NCI-H524 (cell line): ENCODE data around the gene DYNLRB1.
"Not testable (repeated sequence)": the region's sequence is repeated elsewhere in the genome, so short reads cannot be mapped to it uniquely, and the experiment has no call there.

ENCODE experiments used
- DNase-seq, 2 experiments: peaks; one replicate each; lab custom pipeline; 2025; lab: John Stamatoyannopoulos, UW

The DYNLRB1 gene

DNA sequence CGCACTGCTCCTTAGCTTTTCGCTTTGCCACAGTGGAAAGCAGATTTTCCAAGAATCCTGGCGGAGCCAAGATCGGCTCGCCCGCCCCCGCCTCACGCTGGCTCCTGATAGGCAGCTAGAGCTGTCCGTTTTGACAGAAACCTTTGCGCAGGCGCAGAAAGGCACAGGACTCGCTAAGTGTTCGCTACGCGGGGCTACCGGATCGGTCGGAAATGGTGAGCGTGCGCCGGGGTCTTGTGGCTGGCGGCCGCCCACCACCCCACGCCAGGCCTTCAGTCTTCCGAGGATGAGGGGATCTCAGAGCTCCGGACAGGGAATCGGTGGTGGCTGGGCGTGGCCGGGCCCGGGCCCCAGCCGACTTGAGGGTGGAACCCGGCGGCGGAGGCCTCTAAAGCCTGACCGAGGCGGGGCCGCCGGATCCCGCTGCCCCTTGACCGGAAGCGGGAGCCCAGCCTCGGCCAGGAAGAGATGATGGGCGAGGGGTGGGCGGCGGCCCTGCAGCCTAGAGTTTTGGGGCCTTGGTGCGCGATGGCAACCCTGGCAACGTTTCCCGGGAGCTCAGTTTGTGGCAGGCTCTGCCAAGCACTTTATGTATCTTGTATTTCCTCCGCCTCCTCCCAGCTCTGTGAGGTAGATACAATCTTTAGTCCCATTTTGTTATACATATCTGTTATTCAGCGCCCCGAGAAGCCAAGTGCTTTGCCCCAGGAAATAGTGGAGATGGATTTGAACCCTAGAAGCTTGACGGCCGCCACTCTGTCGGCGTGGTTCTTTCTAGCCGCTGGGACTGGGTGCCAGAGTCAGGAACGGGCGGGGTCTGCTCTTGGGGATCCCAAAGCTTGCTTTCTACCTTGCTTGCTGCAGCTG is at the start of gene DYNLRB1:
TSS of gene DYNLRB1 (plus strand) at position 176 of the 867 bp plus-strand sequence. CDS start at position 213, 37 bp downstream.
- peak; percentile 97 to 98 for DNase-seq

DNA sequence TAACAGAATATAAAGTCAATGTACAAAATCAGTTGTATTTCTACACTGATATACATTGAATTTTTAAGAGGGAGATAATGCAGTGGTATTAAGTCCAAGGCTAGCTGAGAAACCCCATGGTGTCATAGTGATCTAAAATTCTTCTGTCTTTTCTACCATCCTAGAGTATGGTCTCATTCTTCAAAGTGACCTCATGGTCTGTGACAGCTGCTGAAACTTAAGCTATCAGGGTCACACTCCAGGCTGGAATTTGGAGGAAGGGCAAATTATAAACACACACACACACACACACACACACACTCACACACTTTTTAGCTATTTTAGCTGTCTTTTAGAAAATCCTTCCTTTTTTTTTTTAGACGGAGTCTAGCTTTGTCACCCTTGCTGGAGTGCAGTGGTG is 47.3 kb upstream of the DYNLRB1 start:
- DNase-seq, result peak in 1 of 2 experiments; percentile 9

DNA sequence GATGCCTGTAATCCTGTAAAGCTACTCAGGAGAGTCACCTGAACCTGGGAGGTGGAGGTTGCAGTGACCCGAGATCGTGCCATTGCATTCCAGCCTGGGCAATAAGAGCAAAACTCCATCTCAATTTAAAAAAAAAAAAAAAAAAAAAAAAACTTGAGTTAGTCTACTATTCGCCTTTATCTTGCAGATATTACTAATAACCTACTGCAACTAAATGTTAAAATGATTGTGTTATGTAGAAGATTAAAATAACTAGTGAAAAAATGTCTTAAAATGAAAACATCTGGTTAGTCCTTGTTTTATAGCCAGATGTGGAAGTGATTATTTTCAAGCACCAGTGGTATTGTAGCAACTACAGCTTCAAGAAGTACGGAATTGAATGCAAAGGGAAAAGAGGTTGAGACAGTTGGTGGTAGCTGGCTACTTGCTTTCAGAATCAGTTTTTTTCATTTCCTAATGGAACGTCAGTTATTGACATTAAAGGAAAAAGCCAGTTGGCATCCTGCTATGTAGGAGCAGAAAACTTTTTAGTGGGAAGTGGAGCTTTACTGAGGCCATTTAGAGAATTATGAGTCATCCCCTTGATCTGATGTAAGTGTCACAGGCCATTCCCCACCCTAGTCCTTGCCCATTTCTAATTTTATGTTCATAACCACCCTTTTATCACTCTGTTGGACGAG is 43.8 kb upstream of the DYNLRB1 start:
- DNase-seq, result peak in 1 of 2 experiments; percentile 33

DNA sequence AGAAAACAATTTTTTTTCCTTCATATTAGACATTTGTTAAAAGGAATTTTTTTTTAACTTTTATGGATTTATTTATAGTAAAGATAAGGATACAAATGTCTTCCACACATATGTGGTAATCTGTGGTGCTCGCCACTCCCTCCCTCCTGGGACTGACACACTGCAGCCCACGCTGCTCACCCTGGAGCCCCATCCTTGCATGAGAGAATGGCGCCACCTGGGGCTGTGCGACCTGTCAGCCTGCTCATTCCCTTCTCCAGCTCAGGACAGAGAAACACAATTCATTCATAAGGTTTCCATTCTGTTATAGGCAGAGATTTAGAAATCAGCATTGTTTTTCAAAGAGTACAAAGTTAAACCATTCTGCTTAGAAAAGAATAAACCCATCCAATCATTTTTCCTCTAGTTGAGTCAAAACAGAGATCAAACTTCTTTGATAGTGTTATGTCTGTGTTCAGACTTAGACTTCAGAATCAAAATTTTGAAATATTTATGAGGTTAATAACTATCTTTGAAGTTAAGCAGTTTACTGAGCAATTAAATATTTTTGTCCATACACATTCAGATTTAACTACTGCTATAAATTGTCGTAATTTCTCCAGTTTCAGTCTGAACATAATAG is 42.8 kb upstream of the DYNLRB1 start:
- peak; percentile 56 to 85 for DNase-seq

DNA sequence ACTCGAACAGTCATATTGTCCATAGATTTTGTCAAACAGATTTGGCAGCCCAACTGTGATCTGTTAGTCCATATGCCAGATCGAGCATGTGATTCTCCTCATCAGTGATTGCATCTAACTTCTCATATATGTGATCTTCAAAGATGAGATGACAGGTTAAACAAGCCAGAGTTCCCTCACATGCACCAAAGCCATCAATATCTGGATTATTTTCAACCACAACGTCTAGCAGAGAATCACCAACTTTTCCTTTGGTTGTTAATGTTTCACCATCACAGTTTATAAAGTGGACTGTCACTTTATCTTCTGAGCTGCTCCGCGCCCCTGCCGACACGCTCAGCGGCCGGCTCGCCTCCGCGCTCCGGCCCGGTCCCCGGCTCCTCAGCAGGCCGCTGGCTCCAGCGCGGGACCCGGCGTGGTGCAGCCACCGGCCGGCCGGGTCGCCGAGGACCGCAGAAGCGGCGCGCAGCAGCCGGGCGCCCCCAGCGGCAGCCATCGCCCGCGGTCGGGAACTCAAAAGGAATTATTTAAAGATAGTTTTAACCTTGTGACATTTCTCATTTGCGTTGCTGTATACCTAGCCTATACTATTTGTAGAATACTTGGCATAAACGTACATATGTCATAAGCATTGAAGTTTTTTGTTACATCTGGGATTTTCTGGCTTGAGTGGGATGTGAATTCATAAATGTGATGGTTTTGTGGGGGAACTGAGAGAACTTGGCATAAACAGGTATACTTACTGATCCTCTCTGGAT is 40.1 kb upstream of the DYNLRB1 start:
- peak; percentile 5 to 61 for DNase-seq

DNA sequence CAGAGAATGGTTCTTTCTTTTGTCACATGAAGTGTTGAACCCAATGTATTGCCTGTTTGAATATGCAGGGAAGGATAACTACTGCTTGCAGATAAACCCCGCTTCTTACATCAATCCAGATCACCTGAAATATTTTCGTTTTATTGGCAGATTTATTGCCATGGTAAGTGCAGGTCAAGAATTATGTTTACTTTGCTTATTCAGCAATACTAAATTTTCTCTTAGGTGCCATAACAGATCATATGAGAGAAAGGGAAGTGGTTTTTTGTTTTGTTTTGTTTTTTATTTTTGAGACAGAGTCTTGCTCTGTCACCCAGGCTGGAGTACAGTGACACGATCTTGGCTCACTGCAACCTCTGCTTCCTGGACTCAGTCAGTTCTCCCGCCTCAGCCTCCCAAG is 36.6 kb upstream of the DYNLRB1 start:
- DNase-seq, result no peak

DNA sequence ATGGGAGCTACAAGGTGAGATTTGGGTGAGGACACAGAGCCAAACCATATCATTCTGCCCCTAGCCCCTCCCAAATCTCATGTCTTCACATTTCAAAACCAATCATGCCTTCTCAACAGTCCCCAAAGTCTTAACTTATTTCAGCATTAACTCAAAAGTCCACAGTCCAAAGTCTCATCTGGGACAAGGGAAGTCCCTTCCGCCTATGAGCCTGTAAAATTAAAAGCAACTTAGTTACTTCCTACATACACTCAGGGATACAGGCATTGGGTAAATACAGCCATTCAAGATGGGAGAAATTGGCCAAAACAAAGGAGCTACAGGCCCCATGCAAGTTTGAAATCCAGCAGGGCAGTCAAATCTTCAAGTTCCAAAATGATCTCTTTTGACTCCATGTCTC is 34.1 kb upstream of the DYNLRB1 start:
- DNase-seq, result not testable (repeated sequence)

DNA sequence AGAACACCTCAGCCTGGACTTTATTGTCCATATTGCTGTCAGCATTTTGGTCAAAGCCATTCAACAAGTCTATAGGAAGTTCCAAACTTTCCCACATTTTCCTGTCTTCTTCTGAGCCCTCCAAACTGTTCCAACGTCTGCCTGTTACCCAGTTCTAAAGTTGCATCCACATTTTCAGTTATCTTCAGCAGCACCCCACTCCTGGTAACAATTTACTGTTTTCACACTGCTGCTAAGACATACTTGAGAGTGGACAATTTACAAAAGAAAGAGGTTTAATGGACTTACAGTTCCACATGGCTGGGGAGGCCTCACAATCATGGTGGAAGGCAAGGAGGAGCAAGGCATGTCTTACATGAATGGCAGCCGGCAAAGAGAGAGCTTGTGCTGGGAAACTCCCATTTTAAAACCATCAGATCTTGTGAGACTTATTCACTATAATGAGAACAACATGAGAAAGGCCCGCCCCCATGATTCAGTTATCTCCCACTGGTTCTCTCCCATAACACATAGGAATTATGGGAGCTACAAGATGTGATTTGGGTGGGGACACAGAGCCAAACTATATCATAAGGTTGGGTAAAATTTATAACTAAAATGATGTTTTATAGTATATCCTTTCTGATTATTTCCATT is 32.5 kb upstream of the DYNLRB1 start:
- DNase-seq, result not testable (repeated sequence)

DNA sequence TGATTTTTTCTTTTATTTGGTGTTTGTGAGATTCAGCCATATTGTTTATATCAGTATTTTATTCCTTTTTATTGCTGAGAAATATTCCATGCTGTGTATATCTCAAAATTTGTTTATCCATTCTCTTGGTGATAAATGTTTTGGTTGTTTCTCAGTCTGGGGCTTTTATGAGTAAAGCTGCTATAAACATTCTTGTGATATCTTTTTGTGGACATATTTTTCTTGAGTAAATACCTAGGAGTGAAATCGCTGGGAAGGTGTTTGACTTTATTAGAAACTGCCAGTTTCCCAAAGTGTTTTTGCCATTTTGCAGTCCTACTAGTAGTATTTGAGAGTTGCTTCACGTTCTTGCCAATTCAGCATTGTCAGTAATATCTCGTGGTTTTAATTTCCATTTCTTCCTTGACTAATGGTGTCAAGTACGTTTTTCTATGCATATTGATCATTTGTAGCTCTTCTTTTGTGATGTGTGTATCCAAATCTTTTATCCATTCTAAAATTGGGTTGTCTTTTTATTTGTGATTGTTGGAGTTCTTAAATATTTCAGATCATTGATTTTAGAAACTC is 31.1 kb upstream of the DYNLRB1 start:
- DNase-seq, result no peak

DNA sequence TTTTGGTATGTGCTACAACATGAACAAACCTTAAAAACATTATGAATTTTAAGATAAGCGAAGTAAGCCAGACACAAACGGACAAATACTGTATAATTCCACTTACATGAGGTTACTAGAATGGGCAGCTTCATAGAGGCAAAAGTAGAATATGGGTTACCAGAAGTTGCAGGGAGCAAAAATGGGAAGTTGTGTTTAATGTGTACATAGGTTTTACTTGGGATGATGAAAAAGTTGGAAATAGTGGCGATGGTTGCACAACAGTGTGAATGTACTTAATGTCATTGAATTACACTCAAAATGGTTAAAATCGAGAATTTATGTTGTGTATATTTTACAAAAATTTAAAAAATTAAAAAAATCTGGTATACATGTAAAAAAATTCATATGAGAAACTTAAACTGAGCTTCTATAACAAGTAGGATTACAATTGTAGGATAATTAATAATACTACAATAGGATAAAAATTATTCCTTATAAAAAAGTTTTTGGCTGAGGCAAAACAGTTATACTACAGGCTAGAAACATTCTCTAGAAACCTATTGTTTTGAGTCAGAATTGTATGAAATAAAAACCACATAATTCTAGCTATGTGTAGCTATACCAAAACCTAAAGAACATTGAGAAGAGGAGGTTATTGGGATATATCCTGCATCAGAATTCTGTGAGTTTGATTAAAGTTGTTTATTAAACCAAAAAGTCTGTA is 24.8 kb upstream of the DYNLRB1 start:
- DNase-seq, result no peak

DNA sequence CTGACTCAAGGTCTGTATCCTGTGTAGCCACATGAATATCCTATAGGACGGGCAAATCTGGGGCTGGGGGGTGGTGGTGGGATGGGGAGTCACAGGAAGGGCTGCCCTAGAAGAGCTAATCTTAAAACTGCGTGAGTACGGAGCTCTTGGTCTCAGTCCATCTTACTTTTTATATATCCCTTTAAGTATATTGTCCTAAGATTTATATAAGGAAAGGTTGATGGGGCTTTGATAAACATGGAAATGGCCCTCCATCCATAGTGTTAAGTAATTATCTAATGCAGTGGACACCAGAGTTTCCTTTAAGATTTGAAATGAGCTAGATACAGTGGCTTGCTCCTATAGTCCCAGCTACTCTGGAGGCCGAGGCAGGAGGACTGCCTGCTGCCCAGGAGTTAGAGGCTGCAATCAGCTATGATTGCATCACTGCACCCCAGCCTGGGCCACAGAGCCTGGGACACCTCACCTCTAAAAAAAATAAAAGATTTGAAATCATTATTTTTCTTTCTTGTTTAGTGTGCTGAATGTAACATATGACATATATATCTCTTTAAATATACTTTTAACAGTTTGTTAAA is 24.2 kb upstream of the DYNLRB1 start:
- DNase-seq, result no peak

DNA sequence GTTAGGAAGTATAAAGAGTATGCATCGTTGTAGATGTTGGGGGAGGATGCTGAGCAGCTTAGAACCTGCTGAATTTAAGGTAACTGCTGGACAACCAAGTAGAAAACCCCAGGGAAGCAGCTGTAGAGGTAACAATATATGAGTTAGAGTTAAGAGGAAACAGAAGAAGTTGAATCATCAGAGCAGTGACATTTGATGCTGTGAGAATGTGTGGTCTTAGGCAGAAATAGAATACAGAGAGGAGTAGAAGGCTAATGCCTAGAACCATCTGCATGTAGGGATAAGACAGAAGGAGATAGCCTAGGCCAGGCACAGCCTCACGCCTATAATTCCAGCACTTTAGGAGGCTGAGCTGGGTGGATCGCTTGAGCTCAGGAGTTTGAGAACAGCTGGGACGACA is 22.6 kb upstream of the DYNLRB1 start:
- DNase-seq, result peak in 1 of 2 experiments; percentile 41

DNA sequence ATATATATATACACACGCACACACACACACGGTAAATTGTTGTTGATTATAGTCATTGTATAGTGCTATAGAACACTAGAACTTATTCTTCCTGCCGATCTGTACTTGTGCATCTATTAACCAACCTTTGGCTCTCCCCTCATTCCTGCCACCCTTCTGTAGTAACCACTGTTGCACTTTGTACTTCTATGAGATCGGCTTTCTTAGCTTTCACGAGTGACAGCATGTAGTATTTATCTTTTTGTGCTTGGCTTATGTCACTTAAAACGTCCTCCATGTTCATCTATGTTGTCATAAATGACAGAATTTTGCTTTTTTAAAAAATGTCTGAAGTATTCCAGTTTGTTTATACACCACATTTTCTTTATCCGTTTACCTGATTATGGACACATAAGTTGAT is 20.9 kb upstream of the DYNLRB1 start:
- DNase-seq, result no peak

DNA sequence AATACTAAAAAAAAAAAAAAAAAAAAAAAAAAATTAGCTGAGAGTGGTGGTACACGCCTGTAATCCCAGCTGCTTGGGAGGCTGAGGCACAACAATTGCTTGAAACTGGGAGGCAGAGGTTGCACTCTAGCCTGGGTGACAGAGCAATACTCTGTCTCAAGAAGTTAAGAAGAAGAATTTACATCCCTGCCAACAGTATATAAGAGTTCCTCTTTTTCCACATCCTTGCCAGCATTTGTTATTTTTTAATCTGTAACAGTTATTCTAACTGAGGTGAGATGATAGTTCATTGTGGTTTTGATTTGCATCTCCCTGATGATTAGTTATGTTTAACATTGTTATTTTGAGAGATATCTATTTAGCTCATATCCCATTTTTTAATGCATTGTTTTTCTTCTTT is 20.3 kb upstream of the DYNLRB1 start:
- DNase-seq, result no peak

DNA sequence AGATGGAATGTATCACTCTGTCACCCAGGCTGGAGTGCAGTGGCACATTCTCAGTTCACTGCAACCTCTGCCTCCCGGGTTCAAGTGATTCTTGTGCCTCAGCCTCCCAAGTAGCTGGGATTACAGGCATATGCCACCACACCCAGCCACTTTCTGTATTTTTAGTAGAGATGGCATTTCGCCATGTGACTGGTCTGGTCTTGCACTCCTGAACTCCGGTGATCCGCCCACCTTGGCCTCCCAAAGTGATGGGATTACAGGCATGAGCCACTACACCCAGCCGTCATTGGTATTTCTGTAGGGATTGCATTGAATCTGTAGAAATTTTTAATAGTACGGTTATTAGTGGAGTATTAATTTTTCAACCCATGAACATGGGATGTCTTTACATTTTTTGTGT is 18.6 kb upstream of the DYNLRB1 start:
- DNase-seq, result not testable (repeated sequence)

DNA sequence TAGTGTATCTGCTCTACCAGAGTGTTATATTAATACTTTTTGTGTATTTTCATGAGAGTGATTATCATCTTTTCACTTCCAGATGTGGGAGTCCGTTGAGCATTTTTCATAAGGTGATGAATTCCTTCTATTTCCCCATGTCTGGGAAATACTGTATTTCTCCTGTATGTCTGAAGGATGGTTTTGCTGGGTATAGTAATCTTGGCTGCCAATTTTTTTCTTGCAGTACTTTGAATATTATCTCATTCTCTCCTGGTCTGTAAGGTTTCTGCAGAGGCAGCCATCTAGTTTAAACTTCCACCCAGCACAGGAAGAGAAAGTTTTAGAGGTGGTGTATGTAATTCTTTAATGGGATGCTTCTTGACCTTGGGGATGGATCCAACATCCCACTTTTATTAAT is 15.4 kb upstream of the DYNLRB1 start:
- DNase-seq, result no peak

DNA sequence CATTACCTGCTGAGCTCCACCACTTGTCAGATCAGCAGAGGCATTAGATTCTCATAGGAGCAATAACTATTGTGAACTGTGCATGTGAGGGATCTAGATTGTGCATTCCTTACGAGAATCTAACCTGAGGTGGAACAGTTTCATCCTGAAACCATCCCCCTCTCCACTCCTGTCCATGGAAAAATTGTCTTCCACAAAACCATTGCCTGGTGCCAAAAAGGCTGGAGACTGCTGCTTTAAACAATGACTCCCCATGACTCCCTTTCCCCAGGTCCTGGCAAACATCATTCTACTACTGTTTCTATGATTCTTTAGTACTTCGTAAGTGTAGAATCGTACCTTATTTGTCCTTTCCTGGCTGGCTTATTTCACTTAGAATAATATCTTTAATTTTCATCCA is 9.7 kb upstream of the DYNLRB1 start:
- no peak for DNase-seq

DNA sequence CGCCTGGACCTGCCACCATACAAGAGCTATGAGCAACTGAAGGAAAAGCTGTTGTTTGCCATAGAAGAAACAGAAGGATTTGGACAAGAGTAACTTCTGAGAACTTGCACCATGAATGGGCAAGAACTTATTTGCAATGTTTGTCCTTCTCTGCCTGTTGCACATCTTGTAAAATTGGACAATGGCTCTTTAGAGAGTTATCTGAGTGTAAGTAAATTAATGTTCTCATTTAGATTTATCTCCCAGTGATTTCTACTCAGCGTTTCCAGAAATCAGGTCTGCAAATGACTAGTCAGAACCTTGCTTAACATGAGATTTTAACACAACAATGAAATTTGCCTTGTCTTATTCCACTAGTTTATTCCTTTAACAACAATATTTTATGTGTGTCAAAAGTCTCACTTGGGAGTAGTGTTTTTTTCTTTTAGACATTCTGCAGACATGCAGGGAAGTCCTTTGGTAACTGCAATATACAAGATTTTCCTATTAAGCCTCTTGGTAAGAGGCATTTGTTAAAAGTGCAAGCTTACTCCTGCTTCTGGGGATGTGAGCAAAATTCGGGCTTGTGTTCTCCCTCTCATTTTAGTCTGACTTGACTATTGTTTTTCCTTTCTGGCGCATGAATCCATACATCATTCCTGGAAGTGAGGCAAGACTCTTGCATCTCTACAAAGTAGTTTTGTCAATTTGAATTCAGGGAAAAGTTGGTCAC is 8.4 kb upstream of the DYNLRB1 start:
- no peak for DNase-seq

DNA sequence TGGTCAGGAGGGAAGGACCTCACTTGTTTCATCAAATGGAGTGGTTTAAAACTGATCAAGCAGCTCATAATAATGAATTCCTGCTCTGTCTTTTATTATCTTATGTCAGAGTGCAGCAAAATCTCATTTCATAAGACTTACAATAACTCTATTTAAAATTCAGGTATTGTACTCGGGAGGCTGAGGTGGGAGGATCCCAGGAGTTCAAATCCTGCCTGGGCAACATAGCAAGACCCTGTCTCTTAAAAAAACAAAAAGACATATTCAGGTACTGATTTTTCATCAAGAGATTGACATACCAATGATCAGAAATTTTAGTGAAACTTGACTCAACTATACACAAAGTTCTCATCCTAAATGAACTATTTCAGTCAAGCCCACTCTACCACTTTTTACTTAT is 5.6 kb upstream of the DYNLRB1 start:
- DNase-seq, result no peak

DNA sequence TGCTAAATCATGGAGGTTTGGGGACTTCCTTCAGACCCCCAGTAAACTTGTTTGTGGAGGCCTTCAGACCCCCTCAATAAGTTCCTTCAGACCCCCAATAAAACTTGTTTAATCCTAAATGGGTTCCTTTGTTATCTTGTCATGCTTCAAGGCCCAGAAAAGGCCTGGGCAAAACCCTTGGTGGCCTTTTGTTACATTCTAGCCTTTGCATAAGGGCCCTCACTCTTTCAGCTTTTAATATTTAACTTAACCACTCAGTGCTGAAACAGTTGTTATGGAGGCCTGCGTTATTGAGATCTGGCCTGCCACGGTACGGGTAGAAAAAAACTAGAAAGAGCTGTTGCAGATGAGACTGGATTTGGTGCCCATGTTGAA is 4.3 kb upstream of the DYNLRB1 start:
- no peak for DNase-seq
